ENCODE results near the gene BST1. TPM values are rescaled to one million over a fixed set of nuclear protein-coding genes. Genes with fewer than 3 reads are reported as not detected.

Gene BST1
- total RNA-seq, 3 donors from 2014 or later (not counting 1 experiment from before 2014, with no cell fraction given), result 1.8 to 6.4 (median 2.2) TPM

- H3K27ac Mint-ChIP-seq, result peak overlapping the region; percentile 94 to 96
These were observed 48.2 kb upstream of the BST1 start for GRCh38 chr4:15654593-15655222.

DNA sequence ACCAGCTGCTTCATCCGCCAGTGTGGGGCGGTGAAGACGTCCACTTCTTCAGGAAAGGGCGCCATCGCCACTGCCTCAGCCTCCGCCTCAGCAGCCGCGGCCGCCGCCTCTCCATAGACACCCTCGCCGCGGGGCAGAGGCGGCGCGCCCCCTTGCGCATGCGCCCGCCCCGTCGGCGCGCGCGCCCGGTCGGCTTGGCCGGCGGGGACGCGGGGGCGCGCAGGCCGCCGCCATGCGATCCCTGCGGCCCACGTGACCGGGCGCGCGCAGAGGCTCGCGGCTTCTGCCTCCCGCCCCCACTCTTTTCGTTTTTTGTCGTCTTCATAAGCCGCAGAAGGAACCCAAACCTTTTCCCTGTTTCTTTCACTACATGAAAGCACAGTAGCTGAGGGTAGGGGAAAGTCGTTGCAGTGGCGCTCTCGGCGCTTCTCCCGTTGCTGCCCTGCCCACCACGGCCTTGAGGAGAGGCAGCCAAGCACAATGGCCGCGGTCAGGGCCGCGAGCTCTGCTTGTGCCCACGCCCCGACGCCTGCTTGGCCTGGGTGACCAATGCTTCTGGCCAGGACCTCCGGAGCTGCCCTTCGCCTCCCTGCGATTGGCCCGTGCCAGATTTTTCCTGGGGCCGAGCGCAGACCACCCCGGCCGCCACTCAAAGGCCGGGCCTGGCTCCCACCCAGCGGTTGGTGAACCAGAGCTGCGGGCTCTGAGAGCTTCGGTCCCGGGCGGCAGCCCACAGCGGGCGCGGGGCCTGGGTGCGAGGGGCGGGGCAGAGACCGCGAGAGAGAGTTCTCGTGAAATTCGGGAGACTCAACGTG, 47.4 kb upstream of the BST1 start, which contains the start of gene FBXL5:
Gene FBXL5, minus strand, starts transcription at position 135 of the 815 bp plus-strand sequence. Its CDS starts 70 bp downstream, at position 65.
- peak; percentile 80 to 94 (median 84) for ATAC-seq

More at GRCh38 chr4:15654593-15655222, 48.2 kb upstream of the BST1 start:
- DNase-seq (peak; percentile 45 to 60), ATAC-seq (peak; percentile 53 to 64 (median 63))
- Histone ChIP-seq H3K27me3 (ENCODE audit: control insufficient read depth, insufficient read depth, low read length) (no peaks in the 10 kb centered on the region), H3K4me3 (ENCODE audit: low read length) (peak overlapping the region; percentile 74), H3K27ac (ENCODE audit: low read length) (peak overlapping the region; percentile 84), H3K36me3 (ENCODE audit: control insufficient read depth, insufficient read depth, low read length) (no peaks in the 10 kb centered on the region), H3K4me1 (ENCODE audit: control insufficient read depth, insufficient read depth, low read length) (peaks cover 23% of the 10 kb centered on the region), H3K9me3 (ENCODE audit: control insufficient read depth, insufficient read depth, low read length) (no peaks in the 10 kb centered on the region)
- Mint-ChIP-seq H3K4me1 (peaks cover 49 to 53% of the 10 kb centered on the region in 2 donors), H3K27me3 (ENCODE audit: low read depth in 2 of 2) (no peaks in the 10 kb centered on the region), H3K9me3 (no peaks in the 10 kb centered on the region), H3K36me3 (no peaks in the 10 kb centered on the region), H3K4me3 (peak overlapping the region; percentile 99)
- intact Hi-C loops (cut with micrococcal nuclease), result loop anchor here (2.0 to 10.0 kb wide), 4 partner anchors 28 to 652 kb away; partner anchors contain the start of genes CPEB2 and FGFBP2
- no peak for TF ChIP-seq CTCF (IDR thresholded peaks at IDR 0.05)
- WGBS (ENCODE audit: insufficient coverage), result under 1% methylated on average over 66 of the region's 66 CpGs

GRCh38 chr4:15656038-15656470, 46.8 kb upstream of the BST1 start:
- 94% methylated on average over 12 of the region's 12 CpGs for WGBS (ENCODE audit: insufficient coverage)
- TF ChIP-seq CTCF (IDR thresholded peaks at IDR 0.05), result no peak
- H3K36me3 Mint-ChIP-seq, result no peaks in the 10 kb centered on the region
- no peak for ATAC-seq
- H3K36me3 ChIP-seq (ENCODE audit: control insufficient read depth, insufficient read depth, low read length), result no peaks in the 10 kb centered on the region
- intact Hi-C loops (cut with micrococcal nuclease), result loop anchor here (10.0 kb wide), 1 partner anchor 181 kb away; no protein-coding TSS in a partner anchor
- H3K27me3 ChIP-seq (ENCODE audit: control insufficient read depth, insufficient read depth, low read length), result no peaks in the 10 kb centered on the region
- H3K4me1 ChIP-seq (ENCODE audit: control insufficient read depth, insufficient read depth, low read length), result peaks cover 20% of the 10 kb centered on the region
- H3K9me3 ChIP-seq (ENCODE audit: control insufficient read depth, insufficient read depth, low read length), result no peaks in the 10 kb centered on the region
- peaks cover 36 to 40% of the 10 kb centered on the region in 2 donors for H3K4me1 Mint-ChIP-seq
- H3K27ac ChIP-seq (ENCODE audit: low read length), result peak overlapping the region; percentile 96
- no peaks in the 10 kb centered on the region for H3K9me3 Mint-ChIP-seq
- peak overlapping the region; percentile 94 to 96 for H3K27ac Mint-ChIP-seq
- H3K27me3 Mint-ChIP-seq (ENCODE audit: low read depth in 2 of 2), result no peaks in the 10 kb centered on the region
- H3K4me3 ChIP-seq (ENCODE audit: low read length), result peak overlapping the region; percentile 74
- DNase-seq, result no peak
- H3K4me3 Mint-ChIP-seq, result peak overlapping the region; percentile 93

More for the DNA sequence above, 47.4 kb upstream of the BST1 start, which contains the start of gene FBXL5:
- Histone ChIP-seq H3K36me3 (ENCODE audit: control insufficient read depth, insufficient read depth, low read length) (no peaks in the 10 kb centered on the region), H3K4me1 (ENCODE audit: control insufficient read depth, insufficient read depth, low read length) (peaks cover 23% of the 10 kb centered on the region), H3K27ac (ENCODE audit: low read length) (peak within 1 kb of the TSS; percentile 96), H3K4me3 (ENCODE audit: low read length) (peak within 1 kb of the TSS; percentile 74), H3K27me3 (ENCODE audit: control insufficient read depth, insufficient read depth, low read length) (no peaks in the 10 kb centered on the region), H3K9me3 (ENCODE audit: control insufficient read depth, insufficient read depth, low read length) (no peaks in the 10 kb centered on the region)
- WGBS (ENCODE audit: insufficient coverage), result 12% methylated on average over 82 of the region's 85 CpGs
- intact Hi-C loops (cut with micrococcal nuclease), result loop anchor here (2.0 to 10.0 kb wide), 3 partner anchors 27 to 653 kb away; partner anchors contain the start of gene CPEB2
- no peaks in the 10 kb centered on the region for H3K9me3 Mint-ChIP-seq
- peak within 1 kb of the TSS; percentile 94 to 96 for H3K27ac Mint-ChIP-seq
- H3K4me3 Mint-ChIP-seq, result peak within 1 kb of the TSS; percentile 99
- H3K36me3 Mint-ChIP-seq, result no peaks in the 10 kb centered on the region
- TF ChIP-seq CTCF (IDR thresholded peaks at IDR 0.05), result no peak
- peaks cover 42 to 46% of the 10 kb centered on the region in 2 donors for H3K4me1 Mint-ChIP-seq
- DNase-seq, result peak; percentile 86 to 96
- no peaks in the 10 kb centered on the region for H3K27me3 Mint-ChIP-seq (ENCODE audit: low read depth in 2 of 2)
